Calu3 (cell line): Measurements from ENCODE around the gene CNKSR3. TPM values are rescaled to one million over a fixed set of nuclear protein-coding genes. Genes with fewer than 3 reads are reported as not detected.

Experiments used
- BruUV-seq: library from RNA; stranded (reverse); fragments of 400-500 nt; replicated peaks from 2 replicates; lab custom pipeline; 2021; lab: Mats Ljungman, UMichigan
- CTCF ChIA-PET: fragments of 300-600 bp; sonication (Branson Sonifier 250); formaldehyde crosslinking; loops from one replicate; lab custom pipeline; 2022; ENCODE audit warnings: antibody characterized with exemption; lab: Charles Lee
- DNase-seq: peaks from one replicate; pipeline ENCODE4 v3.0.0; 2022
- H3K27ac Mint-ChIP-seq: one replicate; pipeline ENCODE4 v1.8.0; 2022; ENCODE audit warnings: mixed read lengths; ENCODE audit not compliant: unreplicated experiment
- H3K27me3 Mint-ChIP-seq: one replicate; pipeline ENCODE4 v1.8.0; 2022; ENCODE audit warnings: mixed read lengths; ENCODE audit not compliant: unreplicated experiment
- H3K36me3 Mint-ChIP-seq: one replicate; pipeline ENCODE4 v1.8.0; 2022; ENCODE audit warnings: mild to moderate bottlenecking, moderate library complexity, mixed read lengths; ENCODE audit not compliant: insufficient read depth, unreplicated experiment
- H3K4me1 Mint-ChIP-seq: one replicate; pipeline ENCODE4 v1.8.0; 2022; ENCODE audit warnings: mild to moderate bottlenecking, low read depth, mixed read lengths; ENCODE audit not compliant: unreplicated experiment
- H3K4me3 Mint-ChIP-seq: one replicate; pipeline ENCODE4 v1.8.0; 2022; ENCODE audit warnings: mild to moderate bottlenecking, low read depth, moderate library complexity, mixed read lengths; ENCODE audit not compliant: unreplicated experiment
- H3K9me3 Mint-ChIP-seq: one replicate; pipeline ENCODE4 v1.8.0; 2022; ENCODE audit warnings: low read depth, mixed read lengths; ENCODE audit not compliant: unreplicated experiment
- intact Hi-C: fragments of 100-400 bp; cut with micrococcal nuclease; formaldehyde crosslinking; loops from one replicate; pipeline ENCODE4 v1.10.0; 2022; ENCODE audit not compliant: unreplicated experiment
- total RNA-seq: library from RNA; stranded (reverse); gene quantifications from 2 replicates; pipeline ENCODE4 v1.2.3, GENCODE V29; 2022
- TF ChIP-seq, protein P1 (sequence below): fragments of 200-600 bp; IDR thresholded peaks from one replicate; pipeline ENCODE4 v1.8.0; 2022; ENCODE audit warnings: antibody characterized with exemption; ENCODE audit not compliant: unreplicated experiment

The CNKSR3 gene
- total RNA-seq, 1 experiment from 2014 or later, result 4.0 TPM

DNA sequence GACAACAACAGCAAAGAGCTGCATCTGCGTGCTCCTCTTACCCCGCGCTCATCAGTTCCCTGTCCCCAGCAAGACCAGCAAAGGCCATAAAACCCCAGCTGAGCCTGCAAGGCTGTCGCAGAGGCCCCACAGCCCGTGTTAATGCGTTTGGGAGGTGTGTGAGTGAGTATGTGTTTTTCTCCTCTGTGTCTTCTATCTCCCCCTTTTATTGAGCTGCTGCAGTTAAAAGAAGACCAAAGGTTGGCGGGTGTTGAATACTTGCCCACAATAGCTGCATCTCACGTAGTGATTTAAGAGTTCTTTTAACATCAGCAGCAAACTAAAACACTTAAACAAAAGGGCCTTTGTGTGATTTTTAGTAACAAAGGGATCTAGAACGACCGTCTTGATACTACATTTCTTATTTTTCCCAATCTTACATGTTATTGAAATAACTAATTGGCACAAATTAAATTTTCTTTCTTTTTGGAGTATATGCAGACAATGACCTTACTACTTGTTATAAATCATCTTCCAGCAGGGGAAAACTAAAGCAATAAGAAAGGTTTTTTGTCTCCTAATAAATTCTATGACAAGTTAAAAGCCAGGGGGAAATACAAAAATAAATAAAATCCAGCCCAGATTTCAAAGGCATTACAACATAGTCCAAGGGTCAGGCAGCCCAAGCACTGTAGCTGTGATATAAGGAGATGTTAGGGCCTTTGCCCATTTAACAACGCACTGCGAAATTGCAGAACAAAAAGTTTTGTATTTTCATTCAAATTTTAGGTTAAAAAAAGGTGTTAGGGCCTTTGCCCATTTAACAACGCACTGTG is 27.2 kb upstream of the CNKSR3 start:
- Mint-ChIP-seq H3K36me3 (no peaks in the 10 kb centered on the region), H3K4me3 (no peak overlapping the region), H3K27ac (no peak overlapping the region), H3K9me3 (no peaks in the 10 kb centered on the region), H3K27me3 (peaks cover 5% of the 10 kb centered on the region), H3K4me1 (no peaks in the 10 kb centered on the region)
- TF ChIP-seq, protein P1, sequence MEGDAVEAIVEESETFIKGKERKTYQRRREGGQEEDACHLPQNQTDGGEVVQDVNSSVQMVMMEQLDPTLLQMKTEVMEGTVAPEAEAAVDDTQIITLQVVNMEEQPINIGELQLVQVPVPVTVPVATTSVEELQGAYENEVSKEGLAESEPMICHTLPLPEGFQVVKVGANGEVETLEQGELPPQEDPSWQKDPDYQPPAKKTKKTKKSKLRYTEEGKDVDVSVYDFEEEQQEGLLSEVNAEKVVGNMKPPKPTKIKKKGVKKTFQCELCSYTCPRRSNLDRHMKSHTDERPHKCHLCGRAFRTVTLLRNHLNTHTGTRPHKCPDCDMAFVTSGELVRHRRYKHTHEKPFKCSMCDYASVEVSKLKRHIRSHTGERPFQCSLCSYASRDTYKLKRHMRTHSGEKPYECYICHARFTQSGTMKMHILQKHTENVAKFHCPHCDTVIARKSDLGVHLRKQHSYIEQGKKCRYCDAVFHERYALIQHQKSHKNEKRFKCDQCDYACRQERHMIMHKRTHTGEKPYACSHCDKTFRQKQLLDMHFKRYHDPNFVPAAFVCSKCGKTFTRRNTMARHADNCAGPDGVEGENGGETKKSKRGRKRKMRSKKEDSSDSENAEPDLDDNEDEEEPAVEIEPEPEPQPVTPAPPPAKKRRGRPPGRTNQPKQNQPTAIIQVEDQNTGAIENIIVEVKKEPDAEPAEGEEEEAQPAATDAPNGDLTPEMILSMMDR, result no peak
- no peak for DNase-seq
- no TSS peak for BruUV-seq
- intact Hi-C loops, result no loop called here
- CTCF ChIA-PET, result no interaction called here

- TF ChIP-seq, protein P1, result no peak
- H3K9me3 Mint-ChIP-seq, result no peaks in the 10 kb centered on the region
- DNase-seq, result no peak
- intact Hi-C loops, result no loop called here
- CTCF ChIA-PET, result interaction anchor here (0.6 kb wide), 2 partner anchors 60 to 405 kb away, joined by 4 to 5 read pairs; no protein-coding TSS in a partner anchor
- no TSS peak for BruUV-seq
- no peak overlapping the region for H3K27ac Mint-ChIP-seq
- H3K4me3 Mint-ChIP-seq, result no peak overlapping the region
- H3K4me1 Mint-ChIP-seq, result no peaks in the 10 kb centered on the region
- H3K36me3 Mint-ChIP-seq, result no peaks in the 10 kb centered on the region
- peaks cover 12% of the 10 kb centered on the region for H3K27me3 Mint-ChIP-seq
Measured at GRCh38 chr6:154536999-154537398, 26.5 kb upstream of the CNKSR3 start.

DNA sequence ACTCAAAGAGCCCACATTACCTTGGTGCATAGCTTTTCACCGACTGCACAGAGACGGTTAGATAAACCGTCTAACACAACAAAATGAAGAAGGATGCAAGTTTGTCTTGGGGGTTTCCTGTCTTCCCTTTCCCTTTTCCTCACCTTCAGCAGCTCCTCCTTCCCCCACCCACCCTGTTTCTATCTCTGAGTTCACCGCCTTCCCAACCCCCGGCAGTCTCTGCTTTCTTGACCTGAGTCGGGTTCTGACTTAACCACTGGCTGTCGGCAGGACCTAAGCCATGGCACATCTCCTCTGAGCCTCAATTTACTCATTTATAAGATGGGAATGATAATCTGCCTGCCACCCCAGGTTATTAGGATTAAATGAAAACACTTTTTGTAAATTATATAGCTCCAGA is 25.8 kb upstream of the CNKSR3 start:
- H3K9me3 Mint-ChIP-seq, result no peaks in the 10 kb centered on the region
- H3K27me3 Mint-ChIP-seq, result peaks cover 13% of the 10 kb centered on the region
- H3K4me3 Mint-ChIP-seq, result no peak overlapping the region
- no peaks in the 10 kb centered on the region for H3K4me1 Mint-ChIP-seq
- DNase-seq, result no peak
- CTCF ChIA-PET, result interaction anchor here (0.6 kb wide), 1 partner anchor 59 kb away, joined by 4 read pairs; no protein-coding TSS in a partner anchor
- no peaks in the 10 kb centered on the region for H3K36me3 Mint-ChIP-seq
- intact Hi-C loops, result no loop called here
- TF ChIP-seq, protein P1, result no peak
- no TSS peak for BruUV-seq
- no peak overlapping the region for H3K27ac Mint-ChIP-seq

GRCh38 chr6:154535851-154536250 is 25.4 kb upstream of the CNKSR3 start:
- intact Hi-C loops, result no loop called here
- TF ChIP-seq, protein P1, result no peak
- Mint-ChIP-seq H3K4me3 (no peak overlapping the region), H3K9me3 (no peaks in the 10 kb centered on the region), H3K36me3 (no peaks in the 10 kb centered on the region), H3K4me1 (no peaks in the 10 kb centered on the region), H3K27ac (no peak overlapping the region), H3K27me3 (peaks cover 13% of the 10 kb centered on the region)
- DNase-seq, result no peak
- no TSS peak for BruUV-seq
- CTCF ChIA-PET, result no interaction called here
